Mucosa of rectum (tissue), 2 donors: ENCODE measurements around the gene FKBP7.
A peak's percentile ranks its signal among the peaks of the same experiment; 100 is the strongest.

Source experiments
- H3K27ac ChIP-seq, 2 donors: one replicate each; pipeline ENCODE4 v1.7.0; 2013; ENCODE audit warnings: inconsistent platforms in 2 of 2, low read depth in 2 of 2, low read length in 2 of 2
- H3K27me3 ChIP-seq, 2 donors: one replicate each; pipeline ENCODE4 v1.7.0; 2013; ENCODE audit warnings: low read length in 2 of 2; ENCODE audit not compliant: control insufficient read depth in 2 of 2, insufficient read depth in 2 of 2
- H3K36me3 ChIP-seq, 2 donors: one replicate each; pipeline ENCODE4 v1.7.0; 2013; ENCODE audit warnings: low read length in 2 of 2; ENCODE audit not compliant: control insufficient read depth in 2 of 2, insufficient read depth in 2 of 2
- H3K4me1 ChIP-seq, 2 donors: one replicate each; pipeline ENCODE4 v1.7.0; 2013; ENCODE audit warnings: low read length in 2 of 2, mild to moderate bottlenecking in 1 of 2; ENCODE audit not compliant: control insufficient read depth in 2 of 2, insufficient read depth in 2 of 2
- H3K4me3 ChIP-seq, 2 donors: one replicate each; pipeline ENCODE4 v1.7.0; 2013; ENCODE audit warnings: low read length in 2 of 2
- H3K9ac ChIP-seq, 2 donors: one replicate each; pipeline ENCODE4 v1.7.0; 2013; ENCODE audit warnings: low read length in 2 of 2, low read depth in 1 of 2, mild to moderate bottlenecking in 1 of 2
- H3K9me3 ChIP-seq, 2 donors: one replicate each; pipeline ENCODE4 v1.7.0; 2013; ENCODE audit warnings: low read length in 2 of 2; ENCODE audit not compliant: control insufficient read depth in 2 of 2
- donor health status: healthy.
- donor health status: Normal muscosa, but diverticular disease.

The FKBP7 gene

DNA sequence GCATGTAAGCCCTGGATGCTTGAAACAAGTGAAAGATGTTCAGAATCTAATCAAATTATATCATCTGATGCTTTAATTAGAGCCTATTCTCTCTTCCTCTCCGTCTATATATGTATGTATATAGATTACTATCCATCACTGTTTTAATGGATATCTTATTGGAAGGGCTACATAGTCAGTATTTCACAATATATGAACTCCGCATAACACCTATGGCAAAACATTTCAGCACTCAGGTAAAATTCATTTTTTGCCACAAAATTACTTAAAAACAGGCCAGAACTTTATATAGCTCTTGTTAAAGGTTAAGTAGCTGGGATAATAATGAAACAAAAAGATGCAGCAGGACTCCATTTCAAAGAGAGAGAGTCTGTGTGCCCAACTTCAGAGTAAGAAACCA is 26.1 kb downstream of the FKBP7 start:
- no peak overlapping the region for H3K4me3 ChIP-seq
- H3K27ac ChIP-seq: no peak overlapping the region
- H3K9ac ChIP-seq: no peak overlapping the region

GRCh38 chr2:178450774-178451525 is 27.4 kb downstream of the FKBP7 start, which contains the start of the genes PJVK and PRKRA:
Gene PJVK (plus strand): TSS chr2:178451378. CDS start chr2:178453410, 2,032 bp downstream.
Gene PRKRA (minus strand): TSS chr2:178451175. CDS start chr2:178451030, 145 bp downstream.
- H3K4me1 ChIP-seq: peaks cover 11 to 15% of the 10 kb centered on the region in 2 donors
- peak within 1 kb of the TSS; percentile 80 to 92 for H3K4me3 ChIP-seq
- peak within 1 kb of the TSS; percentile 93 to 97 for H3K9ac ChIP-seq
- H3K27ac ChIP-seq: peak within 1 kb of the TSS; percentile 99
- H3K27me3 ChIP-seq: no peaks in the 10 kb centered on the region
- H3K9me3 ChIP-seq: no peaks in the 10 kb centered on the region
- H3K36me3 ChIP-seq: peaks cover 4 to 16% of the 10 kb centered on the region in 2 donors

More for the DNA sequence above, 26.1 kb downstream of the FKBP7 start:
- H3K9me3 ChIP-seq: no peaks in the 10 kb centered on the region
- H3K4me1 ChIP-seq: peaks cover 11 to 15% of the 10 kb centered on the region in 2 donors
- H3K27me3 ChIP-seq: no peaks in the 10 kb centered on the region
- H3K36me3 ChIP-seq: peaks cover 0 to 9% of the 10 kb centered on the region in 2 donors

- peaks cover 11 to 15% of the 10 kb centered on the region in 2 donors for H3K4me1 ChIP-seq
- peak overlapping the region; percentile 99 for H3K27ac ChIP-seq
- H3K9ac ChIP-seq: peak overlapping the region; percentile 58 to 93
Observed at GRCh38 chr2:178450524-178450773, 28.0 kb downstream of the FKBP7 start.

GRCh38 chr2:178449700-178450523 is 28.5 kb downstream of the FKBP7 start:
- peak overlapping the region; percentile 58 to 93 for H3K9ac ChIP-seq
- H3K27ac ChIP-seq: peak overlapping the region; percentile 99
- H3K4me1 ChIP-seq: peaks cover 11 to 15% of the 10 kb centered on the region in 2 donors
- H3K36me3 ChIP-seq: peaks cover 10 to 24% of the 10 kb centered on the region in 2 donors
- H3K4me3 ChIP-seq: peak overlapping the region; percentile 80 to 92
- no peaks in the 10 kb centered on the region for H3K9me3 ChIP-seq
- no peaks in the 10 kb centered on the region for H3K27me3 ChIP-seq

More at GRCh38 chr2:178450524-178450773, 28.0 kb downstream of the FKBP7 start:
- Histone ChIP-seq H3K36me3 (peaks cover 5 to 18% of the 10 kb centered on the region in 2 donors), H3K27me3 (no peaks in the 10 kb centered on the region), H3K9me3 (no peaks in the 10 kb centered on the region), H3K4me3 (peak overlapping the region; percentile 80 to 92)

DNA sequence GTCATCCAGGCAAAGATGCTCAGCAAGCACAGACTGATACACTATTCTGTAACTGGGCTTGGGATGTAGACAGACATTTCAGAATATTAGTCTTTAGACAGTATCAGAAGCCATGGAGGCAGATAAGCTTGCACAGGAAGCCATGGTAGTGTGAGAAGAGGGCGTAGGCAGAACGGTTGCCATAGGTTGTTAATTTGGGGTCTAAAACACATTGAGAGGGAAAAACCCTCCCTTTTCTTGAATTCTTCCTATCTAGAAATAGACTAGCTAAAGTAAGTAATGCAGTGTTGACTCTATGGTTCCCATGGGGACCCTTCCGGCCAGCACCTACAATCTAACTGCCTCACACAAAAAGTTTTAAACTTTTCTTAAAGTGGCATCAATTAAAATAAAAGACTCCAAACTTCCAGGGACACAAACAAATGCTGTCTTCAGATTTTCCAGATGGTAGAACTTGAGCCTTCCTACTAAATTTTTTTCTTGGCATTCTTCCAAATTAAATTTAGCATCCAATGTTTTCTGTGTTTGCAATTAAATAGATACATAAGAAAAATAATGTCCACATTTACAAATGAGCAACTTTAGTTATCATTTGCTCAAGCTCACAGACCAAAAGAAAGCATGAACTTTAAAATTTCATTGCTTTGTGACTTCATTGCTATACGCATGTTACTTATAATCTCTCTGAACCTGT is 29.3 kb downstream of the FKBP7 start:
- Histone ChIP-seq H3K27ac (no peak overlapping the region), H3K9me3 (no peaks in the 10 kb centered on the region), H3K4me1 (peaks cover 11 to 15% of the 10 kb centered on the region in 2 donors), H3K4me3 (peak overlapping the region in 1 of 2 donors; percentile 80), H3K27me3 (no peaks in the 10 kb centered on the region), H3K9ac (peak overlapping the region in 1 of 2 donors; percentile 93), H3K36me3 (peaks cover 13 to 31% of the 10 kb centered on the region in 2 donors)

- H3K27ac ChIP-seq: no peak overlapping the region
- H3K4me1 ChIP-seq: no peaks in the 10 kb centered on the region
- H3K4me3 ChIP-seq: no peak overlapping the region
- H3K9me3 ChIP-seq: no peaks in the 10 kb centered on the region
- peaks cover 49 to 57% of the 10 kb centered on the region in 2 donors for H3K36me3 ChIP-seq
- no peaks in the 10 kb centered on the region for H3K27me3 ChIP-seq
- no peak overlapping the region for H3K9ac ChIP-seq
Observed at GRCh38 chr2:178441426-178441825, 37.0 kb downstream of the FKBP7 start.

DNA sequence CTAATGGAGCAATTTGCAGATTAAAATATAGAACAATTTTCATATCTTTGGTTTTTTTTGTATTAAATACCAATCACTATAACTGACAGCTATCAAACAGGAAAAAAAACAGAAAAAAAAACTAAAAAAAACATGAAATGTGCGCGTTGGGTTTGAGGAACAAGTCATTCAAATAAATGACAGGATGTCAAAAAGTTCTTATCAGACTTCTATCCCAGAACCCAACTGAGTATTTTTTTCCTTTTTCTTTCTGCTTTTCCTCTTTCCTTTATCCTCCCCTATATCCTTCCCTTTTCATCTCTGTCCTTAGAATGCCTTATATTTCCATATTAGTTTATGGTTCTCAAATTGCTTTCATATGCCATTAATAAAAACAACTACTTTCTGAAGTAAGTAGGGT is 41.7 kb downstream of the FKBP7 start:
- H3K4me3 ChIP-seq: no peak overlapping the region
- no peak overlapping the region for H3K27ac ChIP-seq
- peaks cover 56% of the 10 kb centered on the region in 2 donors for H3K36me3 ChIP-seq
- H3K9me3 ChIP-seq: no peaks in the 10 kb centered on the region
- H3K27me3 ChIP-seq: no peaks in the 10 kb centered on the region
- H3K9ac ChIP-seq: no peak overlapping the region
- H3K4me1 ChIP-seq: no peaks in the 10 kb centered on the region

GRCh38 chr2:178429336-178429735 is 49.1 kb downstream of the FKBP7 start:
- Histone ChIP-seq H3K9me3 (no peaks in the 10 kb centered on the region), H3K36me3 (peaks cover 38 to 54% of the 10 kb centered on the region in 2 donors), H3K27me3 (no peaks in the 10 kb centered on the region), H3K4me1 (no peaks in the 10 kb centered on the region), H3K9ac (no peak overlapping the region), H3K27ac (no peak overlapping the region), H3K4me3 (no peak overlapping the region)

GRCh38 chr2:178428396-178428806 is 50.0 kb downstream of the FKBP7 start:
- Histone ChIP-seq H3K9ac (no peak overlapping the region), H3K9me3 (no peaks in the 10 kb centered on the region), H3K4me1 (no peaks in the 10 kb centered on the region), H3K27me3 (no peaks in the 10 kb centered on the region), H3K27ac (no peak overlapping the region), H3K4me3 (no peak overlapping the region), H3K36me3 (peaks cover 34 to 47% of the 10 kb centered on the region in 2 donors)
